Tibial artery (tissue), 4 donors: ENCODE measurements around the gene SMAD3.
A peak's percentile ranks its signal among the peaks of the same experiment; 100 is the strongest.

Experiments used
- DNase-seq, 2 donors: peaks; one replicate each; pipeline ENCODE4 v3.0.0-alpha.2; 2019
- H3K27ac ChIP-seq, 2 donors: fragments of 200-600 bp; sonication (generic) in 1 of 2; 1 replicate in 1 of 2; 2 replicates in 1 of 2; pipeline ENCODE4 v1.5.1; 2018 to 2019; ENCODE audit warnings: mild to moderate bottlenecking in 1 of 2
- H3K27me3 ChIP-seq, 2 donors: fragments of 200-600 bp; sonication (generic) in 1 of 2; one replicate each; pipeline versions ENCODE4 v1.5.1 to v1.6.0; 2016 to 2019
- H3K36me3 ChIP-seq, 3 donors: fragments of 200-600 bp; sonication (generic) in 2 of 3; one replicate each; pipeline ENCODE4 v1.5.1; 2016 to 2019; ENCODE audit warnings: mild to moderate bottlenecking in 2 of 3
- H3K4me1 ChIP-seq, 4 donors: fragments of 200-600 bp; sonication (generic) in 2 of 4; 1 replicate in 3 of 4; 2 replicates in 1 of 4; pipeline ENCODE4 v1.5.1; 2016 to 2019
- H3K4me3 ChIP-seq, 2 donors: fragments of 200-600 bp; sonication (generic) in 1 of 2; 1 replicate in 1 of 2; 2 replicates in 1 of 2; pipeline ENCODE4 v1.5.1; 2018 to 2019; ENCODE audit warnings: mild to moderate bottlenecking in 2 of 2
- H3K9me3 ChIP-seq, 3 donors: fragments of 200-600 bp; sonication (generic) in 1 of 3; one replicate each; pipeline ENCODE4 v1.5.1; 2016 to 2019
- intact Hi-C: fragments of 100-400 bp; cut with DNase I; formaldehyde crosslinking; loops from one replicate; pipeline ENCODE4 v1.15.0; 2023; ENCODE audit warnings: low total_unique reads
- TF ChIP-seq, protein P1 (sequence below), 2 experiments: fragments of 200-600 bp in 1 of 2; fragments of 450-650 bp in 1 of 2; IDR thresholded peaks; one replicate each; pipeline ENCODE4 v1.5.1; 2017 to 2019; ENCODE audit warnings: antibody characterized with exemption in 2 of 2, mild to moderate bottlenecking in 1 of 2, moderate library complexity in 1 of 2

SMAD3 gene

DNA sequence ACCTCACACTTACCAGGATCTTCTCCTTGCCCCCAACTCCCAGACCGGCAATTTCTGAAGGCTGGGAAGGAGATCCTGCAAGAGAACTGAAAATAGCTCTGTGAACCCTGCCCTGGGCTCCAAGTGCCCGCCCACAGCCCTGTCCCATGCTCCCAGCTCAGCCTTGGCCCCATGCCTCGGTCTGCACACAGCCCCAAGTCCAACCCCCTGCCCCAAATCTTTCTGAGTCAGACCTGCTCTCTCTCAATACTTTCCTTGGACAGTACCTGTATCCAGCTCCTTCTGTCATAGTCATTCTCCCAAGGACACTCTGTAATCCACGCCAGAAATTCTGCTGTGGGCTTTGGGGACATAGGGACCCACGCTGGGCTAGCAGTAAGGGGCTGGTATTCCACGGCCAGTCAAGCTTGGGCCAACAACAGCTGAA lies 6.3 kb upstream of the SMAD3 start:
- intact Hi-C loops: no loop called here
- peaks cover 0 to 20% (median 9%) of the 10 kb centered on the region in 4 donors for H3K4me1 ChIP-seq
- H3K9me3 ChIP-seq: no peaks in the 10 kb centered on the region
- no peaks in the 10 kb centered on the region for H3K36me3 ChIP-seq
- peak overlapping the region in 1 of 2 donors; percentile 57 for H3K27ac ChIP-seq
- H3K4me3 ChIP-seq: no peak overlapping the region
- H3K27me3 ChIP-seq: no peaks in the 10 kb centered on the region
- DNase-seq: peak in 1 of 2 donors; percentile 84
- TF ChIP-seq, protein P1, sequence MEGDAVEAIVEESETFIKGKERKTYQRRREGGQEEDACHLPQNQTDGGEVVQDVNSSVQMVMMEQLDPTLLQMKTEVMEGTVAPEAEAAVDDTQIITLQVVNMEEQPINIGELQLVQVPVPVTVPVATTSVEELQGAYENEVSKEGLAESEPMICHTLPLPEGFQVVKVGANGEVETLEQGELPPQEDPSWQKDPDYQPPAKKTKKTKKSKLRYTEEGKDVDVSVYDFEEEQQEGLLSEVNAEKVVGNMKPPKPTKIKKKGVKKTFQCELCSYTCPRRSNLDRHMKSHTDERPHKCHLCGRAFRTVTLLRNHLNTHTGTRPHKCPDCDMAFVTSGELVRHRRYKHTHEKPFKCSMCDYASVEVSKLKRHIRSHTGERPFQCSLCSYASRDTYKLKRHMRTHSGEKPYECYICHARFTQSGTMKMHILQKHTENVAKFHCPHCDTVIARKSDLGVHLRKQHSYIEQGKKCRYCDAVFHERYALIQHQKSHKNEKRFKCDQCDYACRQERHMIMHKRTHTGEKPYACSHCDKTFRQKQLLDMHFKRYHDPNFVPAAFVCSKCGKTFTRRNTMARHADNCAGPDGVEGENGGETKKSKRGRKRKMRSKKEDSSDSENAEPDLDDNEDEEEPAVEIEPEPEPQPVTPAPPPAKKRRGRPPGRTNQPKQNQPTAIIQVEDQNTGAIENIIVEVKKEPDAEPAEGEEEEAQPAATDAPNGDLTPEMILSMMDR (IDR thresholded peaks at IDR 0.05): no peak

DNA sequence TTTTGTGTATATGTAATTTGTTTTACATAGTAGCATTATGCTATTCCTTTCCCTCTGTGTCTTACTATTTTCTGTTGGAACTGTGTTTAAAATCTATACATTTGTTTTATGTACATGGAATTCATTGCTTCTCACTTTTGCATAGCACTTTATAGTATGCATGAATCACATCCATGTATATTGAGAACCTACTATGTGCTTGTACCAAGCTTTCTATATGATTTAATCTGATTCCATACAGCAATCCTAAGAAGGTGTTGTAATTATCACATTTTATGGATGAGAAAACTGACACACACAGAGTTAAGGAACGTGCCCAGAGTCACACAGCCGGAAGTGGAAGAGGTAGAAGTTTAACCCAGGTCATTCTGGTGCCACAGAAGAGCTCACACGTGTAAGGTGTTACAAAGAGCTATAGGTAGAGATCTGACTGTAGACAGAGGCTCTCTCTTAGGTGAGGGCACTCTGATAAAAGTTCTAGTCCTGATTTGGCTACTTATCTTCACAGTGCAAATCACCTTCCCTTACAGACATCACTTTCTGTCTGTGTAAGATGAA lies 3.5 kb upstream of the SMAD3 start:
- Histone ChIP-seq H3K27me3 (no peaks in the 10 kb centered on the region), H3K9me3 (no peaks in the 10 kb centered on the region), H3K4me1 (peaks cover 0 to 20% (median 10%) of the 10 kb centered on the region in 4 donors), H3K4me3 (no peak overlapping the region), H3K27ac (no peak overlapping the region), H3K36me3 (no peaks in the 10 kb centered on the region)
- DNase-seq: no peak
- TF ChIP-seq, protein P1 (IDR thresholded peaks at IDR 0.05): no peak
- intact Hi-C loops: loop anchor here (10.0 kb wide), 1 partner anchor 53 kb away; no protein-coding TSS in a partner anchor

DNA sequence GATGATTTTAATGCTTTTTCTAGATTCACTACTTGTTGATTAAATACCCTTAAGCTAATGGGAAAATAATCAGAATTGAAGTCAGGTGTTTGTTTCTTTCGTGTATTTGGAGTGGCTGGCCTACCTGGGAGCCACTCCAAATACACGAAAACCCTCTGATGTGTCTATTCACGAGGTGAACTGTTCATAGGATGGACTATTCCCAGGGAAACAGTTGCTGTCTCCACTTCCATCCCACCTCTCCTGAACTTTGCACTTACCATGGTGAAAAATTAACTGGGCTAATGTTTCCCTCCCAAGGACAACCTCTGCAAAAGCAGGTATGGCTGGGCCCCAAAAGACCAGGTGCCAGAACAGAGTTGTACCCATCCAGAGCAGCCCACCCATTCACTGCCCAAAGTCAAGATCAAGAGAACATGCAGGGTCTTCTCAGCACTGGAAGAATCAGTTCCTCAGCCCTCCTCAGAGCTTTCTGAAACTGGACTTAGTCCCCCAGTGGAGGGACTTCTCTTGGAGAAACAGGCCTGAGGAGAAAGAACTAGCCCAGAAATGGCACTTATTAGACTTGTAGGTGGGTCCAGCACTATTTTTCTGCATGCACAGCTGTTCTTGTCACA lies 2.9 kb upstream of the SMAD3 start:
- Histone ChIP-seq H3K4me1 (peaks cover 0 to 25% (median 15%) of the 10 kb centered on the region in 4 donors), H3K4me3 (no peak overlapping the region), H3K27me3 (no peaks in the 10 kb centered on the region), H3K9me3 (no peaks in the 10 kb centered on the region), H3K27ac (no peak overlapping the region), H3K36me3 (no peaks in the 10 kb centered on the region)
- intact Hi-C loops: loop anchor here (10.0 kb wide), 1 partner anchor 52 kb away; no protein-coding TSS in a partner anchor
- TF ChIP-seq, protein P1 (IDR thresholded peaks at IDR 0.05): no peak
- DNase-seq: no peak

DNA sequence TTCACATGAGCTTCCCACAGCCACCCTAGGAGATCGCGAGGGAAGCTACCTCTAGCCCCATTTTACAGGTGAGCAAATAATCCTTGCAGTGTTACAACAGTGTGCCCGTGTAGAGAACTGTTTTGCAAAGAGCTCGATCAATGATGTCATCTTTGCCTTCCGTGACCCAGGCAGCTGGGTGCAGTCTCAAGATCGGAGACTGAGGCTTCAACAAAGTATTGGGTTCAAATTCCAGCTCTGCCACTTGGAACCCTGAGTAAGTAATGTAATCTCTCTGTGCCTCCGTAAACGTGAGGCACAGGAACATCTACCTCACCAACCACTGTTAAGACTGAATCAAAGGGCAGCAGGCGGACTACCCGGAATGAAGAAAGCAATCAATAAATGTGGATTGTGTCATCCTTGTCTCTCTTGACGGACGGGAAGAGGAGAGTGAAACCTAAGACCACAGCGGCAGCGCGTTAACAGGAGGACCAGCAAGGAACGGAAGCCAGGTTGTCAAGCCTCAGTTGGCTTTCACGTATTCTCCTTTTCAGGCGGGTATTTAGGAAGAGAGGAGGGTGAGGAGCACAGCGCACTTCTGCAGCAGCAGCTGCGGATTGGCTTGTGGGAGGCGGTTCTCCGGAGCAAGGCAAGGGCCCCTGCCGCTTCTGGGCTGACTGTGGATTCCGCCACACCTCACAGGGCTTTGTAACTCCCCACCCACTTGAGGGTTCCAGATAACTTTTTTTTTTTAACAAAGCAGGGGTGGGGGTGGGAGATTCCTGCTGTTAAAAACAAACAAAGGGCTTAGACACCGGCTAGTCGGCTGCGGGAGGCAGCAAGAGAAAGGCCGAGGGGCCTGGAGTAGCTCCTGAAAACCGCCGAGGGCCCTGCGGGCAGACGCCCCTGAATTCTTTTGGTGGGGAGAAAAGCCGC lies 1.5 kb upstream of the SMAD3 start:
- Histone ChIP-seq H3K4me3 (no peak overlapping the region), H3K9me3 (no peaks in the 10 kb centered on the region), H3K27ac (peak overlapping the region; percentile 90 to 93), H3K27me3 (no peaks in the 10 kb centered on the region), H3K36me3 (no peaks in the 10 kb centered on the region), H3K4me1 (peaks cover 0 to 28% (median 28%) of the 10 kb centered on the region in 4 donors)
- intact Hi-C loops: loop anchor here (10.0 kb wide), 1 partner anchor 51 kb away; no protein-coding TSS in a partner anchor
- TF ChIP-seq, protein P1 (IDR thresholded peaks at IDR 0.05): no peak
- no peak for DNase-seq
